Fibroblast of mammary gland (primary cell): ENCODE measurements around the gene DRC3.

Source experiments
- DNase-seq: peaks from one replicate; pipeline ENCODE4 v3.0.0-alpha.2; 2010; ENCODE audit warnings: low read depth
- H3K4me3 ChIP-seq: 2 replicates; pipeline ENCODE4 v1.5.1; 2011; ENCODE audit warnings: low read depth, mild to moderate bottlenecking, low read length, moderate library complexity; ENCODE audit not compliant: control insufficient read depth
- CTCF ChIP-seq: conservative IDR thresholded peaks from 2 replicates; pipeline ENCODE4 v1.5.1; 2011; ENCODE audit warnings: low read depth, low read length, inconsistent platforms; ENCODE audit not compliant: control insufficient read depth, insufficient read depth

Gene DRC3

GRCh38 chr17:18031955-18032354 lies 59.3 kb downstream of the DRC3 start:
- TF ChIP-seq CTCF, result no peak
- peak; percentile 63 for DNase-seq
- H3K4me3 ChIP-seq, result no peak overlapping the region

GRCh38 chr17:18033442-18034099 lies 60.9 kb downstream of the DRC3 start:
- peak; percentile 90 for DNase-seq
- no peak overlapping the region for H3K4me3 ChIP-seq
- TF ChIP-seq CTCF, result peak; percentile 63

GRCh38 chr17:18035704-18036103 lies 63.0 kb downstream of the DRC3 start:
- TF ChIP-seq CTCF, result no peak

GRCh38 chr17:18037486-18037885 lies 64.8 kb downstream of the DRC3 start:
- no peak overlapping the region for H3K4me3 ChIP-seq
- no peak for TF ChIP-seq CTCF

More at GRCh38 chr17:18035704-18036103, 63.0 kb downstream of the DRC3 start:
- no peak for DNase-seq
- no peak overlapping the region for H3K4me3 ChIP-seq

GRCh38 chr17:18038149-18038850 lies 65.6 kb downstream of the DRC3 start:
- no peak for DNase-seq
- H3K4me3 ChIP-seq, result peak overlapping the region; percentile 76
- TF ChIP-seq CTCF, result no peak

More at GRCh38 chr17:18037486-18037885, 64.8 kb downstream of the DRC3 start:
- no peak for DNase-seq

- TF ChIP-seq CTCF, result no peak
- H3K4me3 ChIP-seq, result peak within 1 kb of the TSS; percentile 76
- peak; percentile 98 for DNase-seq
Observed at GRCh38 chr17:18038861-18039534, 66.3 kb downstream of the DRC3 start, which contains the start of the genes ATPAF2 and GID4. ATPAF2 (minus strand) TSS chr17:18039168; CDS start chr17:18039013, 155 bp downstream. GID4 (plus strand) TSS chr17:18039408; CDS start chr17:18039465, 57 bp downstream.
